CD4-positive, alpha-beta T cell treated with Interleukin-17A for 1 hour (primary cell): ENCODE measurements around the gene DNMT3L.

Source experiments
- DNase-seq: peaks from one replicate; pipeline ENCODE4 v3.0.0-alpha.2; 2020

Gene DNMT3L

DNA sequence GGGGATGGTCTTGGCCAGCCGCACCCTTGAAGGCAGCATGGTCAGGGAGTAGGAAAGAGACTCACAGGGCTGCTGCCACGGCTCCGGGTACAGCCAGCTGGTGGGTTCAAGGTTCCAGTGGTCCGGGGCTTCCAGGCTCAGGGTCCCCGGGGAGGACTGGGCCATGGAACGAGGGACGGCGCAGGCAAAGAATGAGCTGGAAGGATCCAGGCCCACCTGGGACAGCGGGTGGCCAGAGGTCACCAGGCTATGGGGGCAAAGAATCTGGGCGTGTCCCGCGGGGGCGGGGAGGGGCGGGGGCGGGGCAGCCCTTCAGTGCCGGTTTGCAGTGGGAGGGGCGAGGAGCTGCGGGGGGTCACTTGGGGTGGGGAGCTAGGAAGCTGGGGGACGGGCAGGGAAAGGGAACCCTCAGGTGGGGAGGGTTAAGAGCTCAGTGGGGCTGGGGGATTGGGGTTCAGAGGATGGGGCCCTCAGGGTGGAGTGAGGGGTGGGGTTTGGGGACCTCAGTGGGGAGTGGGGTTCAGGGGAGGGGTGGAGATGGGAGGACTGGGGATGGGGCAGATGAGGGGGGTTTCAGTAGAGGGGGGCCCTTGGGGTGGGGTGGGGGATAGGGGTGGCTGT, at the start of gene DNMT3L:
TSS of gene DNMT3L (minus strand) at position 223 of the 621 bp plus-strand sequence. CDS start 638 bp downstream, outside the sequence.
- no peak for DNase-seq

DNA sequence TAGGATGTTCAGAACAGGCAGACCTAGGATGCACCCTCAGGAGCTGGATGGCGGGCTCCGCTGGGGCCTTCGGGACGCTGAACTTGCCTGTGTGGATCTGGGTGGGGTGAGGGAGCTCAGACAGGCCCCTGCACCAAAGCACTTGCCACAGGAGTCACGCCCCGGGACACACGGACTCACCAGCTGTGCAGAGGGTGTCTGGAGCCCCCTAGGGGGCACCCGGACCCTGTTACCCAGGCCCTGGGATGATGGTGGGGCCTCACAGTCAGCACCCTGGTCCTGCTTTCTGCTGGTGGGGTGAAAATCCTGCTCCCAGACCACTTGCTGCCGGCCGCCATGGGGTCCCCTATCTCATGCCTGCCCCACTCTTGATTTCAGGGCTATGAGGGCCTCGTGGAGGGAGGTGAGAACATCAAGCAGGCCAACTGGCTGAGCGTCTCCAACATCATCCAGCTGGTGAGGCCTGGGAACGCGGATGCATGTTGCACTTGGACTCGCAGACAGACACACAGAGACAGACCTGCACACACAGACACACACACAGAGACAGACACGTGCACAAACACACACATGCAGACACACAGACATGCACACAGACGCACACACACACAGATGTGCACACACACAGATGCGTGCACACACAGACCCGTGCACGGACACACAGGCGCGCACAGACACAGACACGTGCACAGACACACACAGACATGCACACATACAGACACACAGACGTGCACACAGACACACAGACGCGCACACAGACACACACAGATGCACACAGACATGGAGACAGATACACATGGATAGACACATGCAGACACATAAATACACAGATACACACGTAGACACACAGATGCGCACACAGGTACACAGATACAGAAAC, 49.2 kb upstream of the DNMT3L start:
- no peak for DNase-seq

DNA sequence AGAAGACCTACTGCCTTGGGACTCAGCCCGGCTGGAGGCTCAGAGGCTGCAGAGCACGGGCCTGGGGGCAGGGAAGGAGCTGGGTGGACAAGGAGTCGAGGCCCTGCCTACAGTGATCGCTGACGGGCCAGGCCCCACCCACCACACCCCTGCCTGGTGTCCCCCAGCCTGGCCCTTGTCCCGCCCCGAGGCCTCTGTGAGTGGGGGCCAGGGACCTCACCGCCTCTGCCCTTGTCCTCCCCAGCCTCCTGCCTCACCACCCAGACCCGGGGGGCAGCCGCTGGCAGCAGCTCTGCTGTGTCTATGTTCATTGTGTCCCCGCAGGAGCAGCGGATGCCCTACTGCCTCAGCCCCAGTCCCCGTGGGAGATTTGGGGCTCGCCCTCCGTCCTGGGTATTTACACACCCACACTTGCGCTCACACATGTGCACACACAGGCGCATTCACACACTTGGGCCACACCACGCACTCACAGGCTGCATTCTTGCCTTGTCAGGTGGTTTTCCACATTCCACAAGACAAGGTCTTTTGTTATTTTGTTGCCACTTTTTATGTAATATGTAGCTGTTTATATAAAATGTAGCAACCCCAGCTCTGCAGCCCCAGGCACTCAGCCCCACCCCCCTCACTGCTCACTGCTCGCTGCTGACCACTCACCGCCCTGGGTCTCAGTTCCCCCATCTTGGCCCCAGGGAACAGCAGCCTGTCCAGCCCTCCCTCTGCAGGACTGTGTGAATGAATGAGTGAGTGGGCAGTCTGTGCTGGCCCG, 45.4 kb upstream of the DNMT3L start:
- no peak for DNase-seq

DNA sequence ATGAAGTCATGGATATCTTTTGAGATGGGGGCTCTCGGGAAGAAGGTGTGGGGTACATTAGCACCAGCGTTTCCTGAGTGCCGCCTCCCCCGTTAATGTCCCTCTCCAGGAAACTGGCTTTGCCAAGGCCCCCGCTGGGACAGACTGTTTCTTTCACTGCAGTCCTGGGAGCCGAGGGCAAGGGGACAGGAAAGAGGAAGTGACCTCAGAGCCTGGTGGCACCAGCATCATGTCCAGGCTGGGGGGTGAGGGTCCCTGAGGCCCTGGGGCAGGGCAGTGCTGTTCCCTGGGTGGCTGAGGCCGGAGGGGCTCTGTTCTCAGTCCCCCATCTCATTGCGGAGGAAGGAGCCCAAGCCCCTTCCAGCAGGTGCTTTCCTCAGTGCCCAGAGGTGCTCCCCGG, 44.0 kb upstream of the DNMT3L start:
- no peak for DNase-seq

DNA sequence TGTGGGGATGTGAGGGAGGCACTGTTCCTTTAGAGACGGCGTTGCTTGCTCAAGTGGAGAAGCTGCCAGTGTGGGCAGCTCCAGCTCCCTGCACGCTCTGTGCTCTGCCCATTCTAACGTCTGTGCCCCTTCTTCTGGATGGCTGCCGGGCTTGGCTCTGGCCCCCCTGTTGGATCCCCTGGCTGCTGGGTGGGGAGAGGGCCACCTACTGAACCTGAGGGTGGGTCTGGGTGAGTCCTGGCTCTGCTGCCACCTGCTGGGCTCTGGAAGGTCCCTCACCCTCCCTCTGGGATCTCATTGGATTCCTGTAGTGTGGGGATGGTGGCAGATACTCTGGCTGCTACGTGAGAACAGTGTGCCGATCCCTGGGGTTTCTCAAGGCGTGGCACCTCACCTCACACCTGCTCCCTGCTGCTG, 43.2 kb upstream of the DNMT3L start:
- no peak for DNase-seq

DNA sequence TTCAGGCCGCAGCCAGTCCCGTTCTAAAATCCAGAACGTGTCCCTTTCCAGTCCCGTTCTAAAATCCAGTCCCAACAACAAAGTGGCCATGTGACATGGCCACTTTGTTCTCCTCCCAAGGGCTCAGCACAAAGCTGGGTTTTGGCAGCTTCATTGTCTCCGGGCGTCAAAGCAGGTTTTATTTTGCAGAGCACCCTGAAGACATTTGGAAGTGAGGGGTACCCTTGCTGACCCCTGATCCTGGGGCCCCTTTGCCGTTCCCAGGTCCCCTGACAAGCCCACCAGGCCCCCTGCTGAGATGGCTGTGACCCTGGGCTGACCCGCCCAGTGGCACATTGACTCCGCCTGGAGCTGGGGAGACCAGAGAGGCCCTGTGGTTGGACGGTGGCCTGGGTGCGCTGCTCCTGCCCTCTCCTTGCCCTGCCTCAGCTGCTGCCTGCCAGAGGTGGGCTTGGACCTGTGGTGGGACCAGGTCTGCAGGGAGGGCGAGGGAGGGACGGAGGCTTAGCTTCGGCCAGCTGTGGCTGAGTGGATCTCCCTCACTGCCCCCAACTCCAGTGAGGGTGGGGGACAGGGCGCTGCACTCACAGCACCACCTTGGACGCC, 42.4 kb upstream of the DNMT3L start:
- no peak for DNase-seq

DNA sequence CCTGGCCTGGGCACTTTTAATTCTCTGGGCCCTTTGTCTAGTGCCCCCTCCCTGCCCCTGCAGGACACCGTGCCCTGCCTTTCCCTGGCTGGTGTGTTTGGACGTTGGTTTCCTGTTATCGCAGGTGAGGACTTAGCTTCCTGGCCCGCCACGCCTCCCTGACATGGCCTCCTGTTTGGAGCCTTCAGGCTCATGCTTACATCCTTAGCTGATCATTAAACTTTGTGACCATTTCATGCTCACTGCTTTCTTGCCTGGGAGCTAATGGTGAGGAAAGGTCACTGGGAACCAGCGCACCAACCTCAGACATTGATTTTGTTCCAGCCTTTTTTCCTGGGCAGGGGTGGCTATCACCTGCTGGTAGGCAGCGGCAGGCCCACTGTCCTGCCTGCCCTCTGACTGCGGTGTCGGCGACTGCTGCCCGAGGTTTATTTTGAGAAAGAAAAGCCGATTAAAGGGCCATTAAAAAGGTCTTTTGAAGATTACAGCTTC, 41.8 kb upstream of the DNMT3L start:
- DNase-seq = no peak

DNA sequence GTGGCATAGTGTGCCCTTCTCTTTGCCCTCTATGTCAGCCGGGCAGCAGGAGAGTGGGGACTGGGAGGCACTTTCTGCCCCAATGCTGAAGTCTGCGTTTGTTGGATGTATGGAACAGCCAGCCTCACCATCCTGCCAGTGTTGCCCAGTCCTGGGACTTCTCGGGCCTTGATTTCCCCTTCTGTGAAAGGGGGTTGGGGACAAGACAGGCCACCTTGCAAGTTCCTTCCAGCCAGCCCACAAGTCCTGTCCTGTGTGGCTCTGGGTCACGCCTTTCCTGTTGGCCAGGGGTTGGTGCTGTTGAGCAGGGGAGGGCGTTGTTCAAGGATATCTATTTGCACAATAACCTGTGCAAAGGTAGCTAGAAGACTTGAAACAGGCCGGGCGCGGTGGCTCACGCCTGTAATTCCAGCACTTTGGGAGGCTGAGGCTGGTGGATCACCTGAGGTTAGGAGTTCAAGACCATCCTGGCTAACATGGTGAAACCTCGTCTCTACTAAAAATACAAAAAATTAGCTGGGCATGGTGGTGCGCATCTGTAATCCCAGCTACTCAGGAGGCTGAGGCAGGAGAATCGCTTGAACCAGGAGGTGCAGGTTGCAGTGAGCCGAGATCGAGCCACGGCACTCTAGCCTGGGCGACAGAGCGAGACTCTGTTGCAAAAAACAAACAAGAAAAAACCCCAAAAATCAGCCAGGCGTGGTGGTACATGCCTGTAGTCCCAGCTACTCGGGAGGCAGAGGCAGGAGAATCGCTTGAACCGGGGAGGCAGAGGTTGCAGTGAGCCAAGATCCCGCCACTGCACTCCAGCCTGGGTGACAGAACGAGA, 41.1 kb upstream of the DNMT3L start:
- DNase-seq = peak; percentile 10

DNA sequence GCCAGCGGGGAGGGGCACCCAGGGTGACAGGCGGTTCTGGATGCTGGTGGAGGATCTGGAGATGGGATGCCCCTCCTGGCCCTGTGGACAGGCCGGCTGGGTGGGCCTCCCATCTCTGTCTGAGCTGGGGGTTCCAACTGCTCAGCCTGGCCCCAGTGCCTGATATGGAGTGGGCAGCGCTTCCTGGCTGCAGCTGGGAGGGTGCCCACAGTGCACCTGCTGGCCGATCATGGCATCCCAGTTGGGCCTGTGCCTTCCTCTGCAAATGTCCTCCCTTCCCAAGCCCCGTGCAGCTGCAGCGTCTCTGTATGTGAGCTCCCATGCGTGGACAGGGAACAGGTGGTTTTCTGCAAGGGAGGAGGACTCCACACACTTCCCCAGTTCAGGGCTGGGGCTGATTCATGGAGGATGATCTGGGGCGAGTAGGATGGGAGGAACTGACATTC, 40.3 kb upstream of the DNMT3L start:
- no peak for DNase-seq

DNA sequence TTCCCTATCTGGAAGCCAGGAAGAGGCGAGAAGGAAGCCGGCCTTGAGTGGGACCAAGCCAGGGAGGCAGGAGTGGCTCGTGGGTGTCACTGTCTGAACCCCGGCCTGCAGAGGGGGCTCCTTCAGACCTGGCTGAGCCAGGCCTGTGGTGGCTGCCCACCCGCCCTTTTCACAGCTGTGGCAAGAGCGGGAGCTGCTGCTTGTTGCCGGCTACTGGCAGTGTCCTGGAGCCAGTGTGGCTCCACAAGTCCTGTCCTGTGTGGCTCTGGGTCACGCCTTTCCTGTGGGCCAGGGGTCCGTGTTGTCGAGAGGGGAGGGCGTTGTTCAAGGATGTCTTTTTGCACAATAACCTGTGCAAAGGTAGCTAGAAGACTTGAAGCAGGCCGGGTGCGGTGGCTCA, 39.4 kb upstream of the DNMT3L start:
- DNase-seq = no peak

DNA sequence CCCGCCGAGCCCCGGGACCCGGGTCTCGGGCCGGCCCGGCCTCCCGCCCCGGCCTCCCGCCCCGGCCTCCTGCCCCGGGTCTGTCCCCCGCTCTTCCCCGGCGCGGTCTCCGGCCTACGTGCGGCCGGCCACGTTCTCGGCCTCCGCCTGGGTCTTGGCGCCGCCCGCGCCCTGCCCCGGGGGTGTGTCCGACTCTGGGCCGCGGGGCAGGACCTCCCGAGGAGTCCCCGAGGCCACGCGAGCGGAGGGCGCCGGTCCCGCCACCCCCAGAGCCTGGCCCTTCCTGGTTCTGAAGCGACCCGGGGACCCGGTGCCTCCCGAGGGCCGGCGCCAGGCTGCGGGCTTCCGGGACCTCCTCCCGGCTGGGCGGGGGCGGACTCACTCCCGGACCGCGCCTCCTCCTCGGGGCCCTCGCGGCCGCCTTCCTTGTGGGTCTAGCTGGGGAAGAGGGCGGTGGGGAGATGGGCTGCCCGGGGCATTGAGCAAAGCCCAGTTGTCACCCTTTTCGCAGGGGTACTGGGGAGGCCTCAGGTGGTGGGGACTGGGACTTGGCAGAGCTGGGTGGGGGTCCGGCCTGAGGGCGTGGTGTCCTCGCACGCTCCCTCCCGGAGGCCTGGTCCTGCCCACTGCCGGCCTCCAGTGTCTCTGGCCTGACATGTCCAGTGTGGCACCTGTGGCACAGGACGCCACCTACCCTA, 38.7 kb upstream of the DNMT3L start:
- DNase-seq = peak; percentile 62

DNA sequence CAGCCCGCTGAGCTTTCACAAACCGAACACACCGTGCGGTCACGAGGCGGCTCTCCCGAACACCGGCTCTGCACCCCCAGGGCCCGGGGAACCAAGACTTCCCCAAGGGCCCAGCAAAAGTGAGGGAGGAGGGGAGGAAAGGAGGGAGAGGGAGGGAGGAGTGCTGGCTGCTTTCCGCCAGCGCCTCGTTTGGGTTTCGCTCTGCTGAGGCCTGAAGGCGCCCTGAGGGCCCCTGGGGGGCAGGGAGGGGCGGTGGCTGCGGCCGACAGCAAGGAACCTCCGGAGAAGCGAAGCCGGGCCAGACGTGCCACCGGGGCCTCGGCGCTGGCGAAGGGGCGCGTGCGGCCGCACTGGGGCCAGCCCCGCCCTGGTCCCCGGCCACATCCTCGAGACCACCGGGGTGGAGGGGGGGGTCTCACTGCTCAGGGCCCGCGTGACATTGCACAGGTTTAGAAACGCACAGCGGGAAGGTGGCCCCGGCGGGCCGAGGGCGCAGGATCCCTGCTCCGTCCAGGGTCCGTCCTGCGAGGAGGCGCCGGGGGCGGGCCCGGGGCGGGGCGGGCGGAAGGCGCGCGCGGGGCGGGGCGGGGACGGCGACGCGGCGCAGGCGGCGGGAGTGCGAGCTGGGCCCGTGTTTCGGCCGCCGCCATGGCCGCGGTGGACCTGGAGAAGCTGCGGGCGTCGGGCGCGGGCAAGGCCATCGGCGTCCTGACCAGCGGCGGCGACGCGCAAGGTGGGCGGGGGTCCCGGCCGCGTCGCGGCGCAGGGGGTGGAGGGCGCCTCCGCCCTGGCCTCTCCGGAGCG, 38.0 kb upstream of the DNMT3L start, which contains the start of gene PFKL:
TSS of gene PFKL (plus strand) at position 596 of the 804 bp plus-strand sequence. CDS start at position 649, 53 bp downstream.
- DNase-seq = peak; percentile 53

DNA sequence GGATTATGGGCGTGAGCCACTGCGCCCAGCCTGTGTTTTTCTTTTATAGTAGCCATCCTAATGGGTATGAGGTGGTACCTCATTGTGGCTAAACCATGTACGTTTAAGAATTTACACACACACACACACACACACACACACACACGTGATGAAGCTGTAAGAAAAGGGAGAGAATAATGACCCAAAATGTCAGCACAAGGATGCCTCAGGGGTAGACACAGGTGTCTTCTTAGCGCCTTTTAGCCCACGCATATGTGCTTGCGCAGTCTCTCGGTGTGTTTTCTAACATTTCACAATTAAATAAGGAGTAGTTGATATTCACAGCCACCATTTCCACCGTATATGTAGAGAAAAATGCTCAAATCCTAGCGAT, 37.4 kb upstream of the DNMT3L start:
- DNase-seq = peak; percentile 44

DNA sequence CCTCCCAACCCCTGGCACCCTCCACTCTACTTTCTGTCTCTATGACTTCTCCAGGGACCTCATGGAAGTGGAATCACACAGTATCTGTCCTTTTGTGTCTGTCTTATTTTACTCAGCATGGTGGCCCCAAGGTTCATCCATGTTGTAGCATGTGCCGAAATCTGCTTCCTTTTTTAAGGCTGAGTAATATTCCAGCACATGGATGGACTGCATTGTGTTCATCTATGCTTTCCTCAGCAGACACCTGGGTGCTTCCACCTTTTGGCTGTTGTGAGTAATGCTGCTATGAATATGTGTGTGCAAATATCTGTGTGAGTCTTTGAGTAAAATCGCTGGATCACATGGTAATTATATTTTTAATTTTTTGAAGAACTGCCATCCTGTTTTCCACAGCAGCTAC, 36.6 kb upstream of the DNMT3L start:
- DNase-seq = peak; percentile 38

DNA sequence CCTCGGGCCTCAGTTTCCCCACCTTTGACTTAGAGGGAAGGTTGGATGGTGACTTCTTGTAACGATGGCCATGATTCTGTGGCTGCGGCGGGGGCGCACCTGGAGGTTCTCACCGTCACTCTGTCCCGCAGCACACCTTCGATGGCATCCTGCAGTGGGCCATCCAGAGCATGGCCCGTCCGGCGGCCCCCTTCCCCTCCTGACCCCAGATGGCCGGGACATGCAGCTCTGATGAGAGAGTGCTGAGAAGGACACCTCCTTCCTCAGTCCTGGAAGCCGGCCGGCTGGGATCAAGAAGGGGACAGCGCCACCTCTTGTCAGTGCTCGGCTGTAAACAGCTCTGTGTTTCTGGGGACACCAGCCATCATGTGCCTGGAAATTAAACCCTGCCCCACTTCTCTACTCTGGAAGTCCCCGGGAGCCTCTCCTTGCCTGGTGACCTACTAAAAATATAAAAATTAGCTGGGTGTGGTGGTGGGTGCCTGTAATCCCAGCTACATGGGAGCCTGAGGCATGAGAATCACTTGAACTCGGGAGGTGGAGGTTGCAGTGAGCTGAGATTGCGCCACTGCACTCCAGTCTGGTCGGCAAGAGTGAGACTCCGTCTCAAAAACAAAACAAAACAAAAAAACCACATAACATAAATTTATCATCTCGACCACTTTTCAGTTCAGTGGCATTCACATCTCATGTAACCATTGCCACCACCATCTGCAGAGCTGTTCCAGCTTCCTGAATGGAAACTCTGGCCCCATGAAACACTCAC, 36.0 kb upstream of the DNMT3L start:
- DNase-seq = peak; percentile 83

DNA sequence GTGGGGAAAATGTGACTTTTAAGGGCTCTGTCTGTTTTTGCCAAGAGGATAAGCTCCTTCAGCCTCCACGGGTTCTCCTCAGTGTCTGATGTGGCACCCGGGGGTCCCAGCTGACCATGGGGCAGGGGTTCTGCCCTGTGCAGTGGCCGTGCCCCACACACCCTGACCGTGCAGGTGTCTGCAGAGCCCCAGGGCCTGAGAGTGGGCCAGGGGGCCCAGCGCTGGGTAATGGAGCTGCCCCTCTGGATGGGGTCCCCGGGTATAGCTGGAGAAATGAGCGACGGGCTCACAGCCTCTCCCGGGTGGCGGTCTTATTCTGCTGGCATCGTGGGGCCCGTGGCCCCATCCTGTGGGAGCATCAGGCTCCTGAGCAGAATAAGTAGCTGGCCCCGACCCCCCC, 35.2 kb upstream of the DNMT3L start:
- no peak for DNase-seq

DNA sequence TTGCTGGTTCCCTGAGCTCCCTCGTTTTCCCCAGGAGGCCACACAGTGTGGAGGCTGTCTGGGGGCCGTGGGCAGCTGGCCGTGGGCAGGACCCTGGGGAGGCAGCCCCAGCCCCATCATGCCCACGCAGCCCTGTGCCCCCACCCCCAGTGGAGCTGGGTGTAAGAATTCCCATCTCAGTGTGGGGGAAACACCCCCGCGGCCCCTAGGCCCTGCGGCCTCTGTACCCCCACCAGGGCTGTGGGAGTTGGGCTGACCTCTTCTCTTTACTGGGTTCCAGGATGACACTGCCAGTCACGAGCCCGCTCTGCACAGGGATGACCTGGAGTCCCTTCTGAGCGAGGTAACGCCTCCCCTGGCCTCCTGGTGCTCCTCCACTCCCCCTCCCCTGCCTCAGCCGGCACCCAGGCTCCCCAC, 34.4 kb upstream of the DNMT3L start:
- no peak for DNase-seq

DNA sequence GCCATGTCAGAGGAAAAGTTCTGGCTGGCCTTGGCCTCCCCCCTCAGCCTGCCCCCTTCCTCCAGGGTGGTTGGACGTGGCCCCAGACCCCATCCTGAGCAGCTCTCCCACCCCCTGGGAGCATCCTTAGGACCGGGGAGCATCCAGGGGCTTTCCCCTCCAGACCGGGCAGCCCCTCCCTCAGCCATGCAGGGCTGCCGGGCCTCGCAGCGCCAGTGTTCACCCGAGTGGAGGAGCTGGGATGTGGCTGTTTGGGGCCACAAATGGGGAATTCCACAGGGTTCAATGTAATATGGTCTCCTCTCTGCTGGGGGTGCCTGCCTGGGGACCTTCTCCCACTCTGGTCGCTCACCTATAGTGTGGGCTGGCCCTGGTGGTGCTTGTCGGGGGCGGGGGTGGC, 33.9 kb upstream of the DNMT3L start:
- peak; percentile 5 for DNase-seq

DNA sequence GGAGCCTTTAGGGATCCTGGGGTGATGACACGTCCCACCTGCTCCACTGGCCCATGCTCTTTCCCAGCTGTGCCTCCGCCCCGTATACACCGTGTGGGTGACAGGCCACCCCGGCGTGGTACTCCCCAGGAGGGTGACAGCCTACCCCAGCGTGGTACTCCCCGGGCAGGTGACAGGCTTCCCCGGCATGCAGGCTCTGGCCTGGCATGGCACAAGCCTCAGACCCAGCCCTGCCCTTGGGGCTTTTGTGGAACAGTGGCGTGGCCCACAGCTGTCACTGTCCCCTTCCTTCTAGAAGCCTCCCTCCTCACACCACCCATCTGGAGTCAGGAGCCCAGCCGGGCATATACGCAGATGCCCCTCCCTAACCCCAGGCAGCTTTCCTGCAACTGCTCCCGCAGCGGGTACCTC, 33.5 kb upstream of the DNMT3L start:
- no peak for DNase-seq
